Neutrophil (primary cell): ENCODE results near the gene RHBDD2.

Experiments
- H3K27ac ChIP-seq: fragments of 200-600 bp; sonication (generic); 2 replicates; pipeline ENCODE4 v1.5.1; 2016; ENCODE audit warnings: mild to moderate bottlenecking, moderate library complexity
- H3K27me3 ChIP-seq: fragments of 200-600 bp; sonication (generic); 2 replicates; pipeline ENCODE4 v1.6.0; 2016; ENCODE audit warnings: mild to moderate bottlenecking
- H3K36me3 ChIP-seq: fragments of 200-600 bp; sonication (generic); 2 replicates; pipeline ENCODE4 v1.5.1; 2017
- H3K4me1 ChIP-seq, 2 experiments: fragments of 200-600 bp in 1 of 2; sonication (generic) in 1 of 2; 1 replicate in 1 of 2; 2 replicates in 1 of 2; pipeline versions ENCODE4 v1.5.1 to v1.6.1; 2013 to 2016; ENCODE audit warnings: low read depth in 1 of 2, low read length in 1 of 2, mild to moderate bottlenecking in 1 of 2, moderate library complexity in 1 of 2; ENCODE audit not compliant: control insufficient read depth in 1 of 2, insufficient read depth in 1 of 2
- H3K4me3 ChIP-seq, 2 experiments: fragments of 200-600 bp in 1 of 2; sonication (generic) in 1 of 2; 1 replicate in 1 of 2; 2 replicates in 1 of 2; pipeline ENCODE4 v1.5.1; 2013 to 2016; ENCODE audit warnings: low read depth in 1 of 2, low read length in 1 of 2, mild to moderate bottlenecking in 1 of 2, moderate library complexity in 1 of 2
- H3K9me3 ChIP-seq: fragments of 200-600 bp; sonication (generic); 2 replicates; pipeline ENCODE4 v1.5.1; 2016
- CTCF ChIP-seq: fragments of 200-600 bp; sonication (generic); IDR thresholded peaks from 2 replicates; pipeline ENCODE4 v1.5.1; 2016; ENCODE audit warnings: antibody characterized with exemption

Gene RHBDD2

DNA sequence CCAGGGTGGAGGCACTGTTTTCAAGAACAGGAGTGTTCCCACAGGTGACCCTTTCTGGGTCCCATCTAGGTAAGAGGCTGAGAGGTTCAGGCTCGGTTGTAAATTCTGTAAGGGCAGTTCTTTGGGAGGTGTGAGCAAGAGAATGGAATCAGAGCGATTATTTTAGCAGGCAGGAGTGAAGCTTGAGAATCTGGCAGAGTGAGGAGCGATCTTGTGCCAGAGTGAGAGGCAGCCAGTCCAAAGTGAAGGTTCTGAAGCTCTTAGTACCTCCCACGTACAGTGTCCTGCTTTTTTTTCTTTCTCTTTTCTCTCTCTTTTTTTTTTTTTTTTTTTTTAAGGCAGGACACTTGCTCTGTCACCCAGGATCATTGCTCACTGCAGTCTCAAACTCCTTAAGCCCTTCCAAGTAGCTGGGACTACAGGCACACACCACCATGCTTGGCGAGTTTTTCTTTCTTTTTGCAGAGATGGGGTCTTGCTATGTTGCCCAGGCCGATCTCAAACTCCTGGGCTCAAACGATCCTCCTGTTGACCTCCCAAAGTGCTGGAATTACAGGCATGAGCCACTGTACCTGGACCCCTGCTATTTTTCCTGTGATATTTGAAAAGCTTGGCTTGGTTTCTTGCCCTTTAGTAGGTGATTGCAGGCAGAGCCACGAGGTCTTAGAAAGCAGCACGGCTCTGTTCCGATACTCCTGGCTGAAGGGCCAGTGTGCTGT is 47.0 kb downstream of the RHBDD2 start:
- TF ChIP-seq CTCF, result no peak
- Histone ChIP-seq H3K36me3 (peaks cover 6% of the 10 kb centered on the region), H3K27me3 (no peaks in the 10 kb centered on the region), H3K4me1 (peaks cover 0 to 7% of the 10 kb centered on the region in 2 experiments), H3K9me3 (no peaks in the 10 kb centered on the region), H3K4me3 (no peak overlapping the region), H3K27ac (no peak overlapping the region)

GRCh38 chr7:75928568-75928914 is 49.7 kb downstream of the RHBDD2 start:
- no peak overlapping the region for H3K27ac ChIP-seq
- TF ChIP-seq CTCF, result no peak

GRCh38 chr7:75931680-75932079 is 52.8 kb downstream of the RHBDD2 start:
- Histone ChIP-seq H3K27ac (no peak overlapping the region), H3K9me3 (no peaks in the 10 kb centered on the region), H3K4me3 (no peak overlapping the region), H3K27me3 (no peaks in the 10 kb centered on the region), H3K36me3 (peaks cover 5% of the 10 kb centered on the region), H3K4me1 (no peaks in the 10 kb centered on the region)
- no peak for TF ChIP-seq CTCF

More at GRCh38 chr7:75928568-75928914, 49.7 kb downstream of the RHBDD2 start:
- H3K27me3 ChIP-seq, result no peaks in the 10 kb centered on the region
- H3K4me3 ChIP-seq, result no peak overlapping the region
- peaks cover 0 to 4% of the 10 kb centered on the region in 2 experiments for H3K4me1 ChIP-seq
- H3K36me3 ChIP-seq, result peaks cover 5% of the 10 kb centered on the region
- H3K9me3 ChIP-seq, result no peaks in the 10 kb centered on the region

DNA sequence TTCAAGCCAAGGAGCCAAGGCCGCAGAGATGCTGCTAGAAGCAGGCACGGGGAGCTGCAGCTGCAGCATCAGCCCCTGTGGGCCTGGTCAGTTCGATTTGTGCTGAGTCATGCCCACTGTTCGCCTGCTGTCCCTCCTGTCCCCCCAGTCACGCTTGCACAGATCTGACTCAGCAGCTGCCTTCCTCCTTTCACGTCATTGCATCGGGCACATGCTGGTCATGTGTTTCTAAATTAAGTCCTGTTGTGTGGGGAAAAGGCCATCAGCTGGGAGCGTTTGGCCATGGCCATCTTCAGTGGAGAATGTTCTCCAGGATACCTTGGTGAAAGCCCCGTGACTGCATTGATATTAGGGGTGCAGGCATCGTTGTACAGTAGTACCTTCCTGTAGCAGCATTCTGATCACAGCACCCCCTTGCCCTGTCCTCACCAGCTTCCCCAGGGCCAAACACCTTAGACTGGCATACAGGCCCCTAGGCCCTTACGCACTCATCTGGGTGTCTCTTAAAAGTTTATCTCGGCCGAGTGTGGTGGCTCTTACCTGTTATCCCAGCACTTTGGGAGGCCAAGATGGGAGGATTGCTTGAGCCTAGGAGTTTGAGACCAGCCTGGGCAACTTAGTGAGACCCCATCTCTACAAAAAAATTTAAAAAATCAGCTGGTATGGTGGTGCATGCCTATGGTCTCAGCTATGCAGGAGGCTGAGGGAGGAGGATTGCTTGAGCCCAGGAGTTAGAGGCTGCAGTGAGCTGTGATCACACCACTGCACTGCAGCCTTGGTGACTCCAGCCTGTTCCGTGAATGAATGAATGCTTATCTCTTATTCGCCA is 59.3 kb downstream of the RHBDD2 start:
- H3K4me3 ChIP-seq, result no peak overlapping the region
- no peak for TF ChIP-seq CTCF
- no peaks in the 10 kb centered on the region for H3K9me3 ChIP-seq
- no peaks in the 10 kb centered on the region for H3K36me3 ChIP-seq
- no peak overlapping the region for H3K27ac ChIP-seq
- H3K27me3 ChIP-seq, result no peaks in the 10 kb centered on the region
- H3K4me1 ChIP-seq, result peaks cover 0 to 9% of the 10 kb centered on the region in 2 experiments
